HG03521 (cell line): ENCODE results near the gene IL10RA.

Source experiments
- ATAC-seq: cut with Tn5 transposase; IDR thresholded peaks from one replicate; pipeline ENCODE4 v1.9.1; 2021; ENCODE audit warnings: mild to moderate bottlenecking, moderate library complexity; ENCODE audit not compliant: unreplicated experiment

IL10RA gene

DNA sequence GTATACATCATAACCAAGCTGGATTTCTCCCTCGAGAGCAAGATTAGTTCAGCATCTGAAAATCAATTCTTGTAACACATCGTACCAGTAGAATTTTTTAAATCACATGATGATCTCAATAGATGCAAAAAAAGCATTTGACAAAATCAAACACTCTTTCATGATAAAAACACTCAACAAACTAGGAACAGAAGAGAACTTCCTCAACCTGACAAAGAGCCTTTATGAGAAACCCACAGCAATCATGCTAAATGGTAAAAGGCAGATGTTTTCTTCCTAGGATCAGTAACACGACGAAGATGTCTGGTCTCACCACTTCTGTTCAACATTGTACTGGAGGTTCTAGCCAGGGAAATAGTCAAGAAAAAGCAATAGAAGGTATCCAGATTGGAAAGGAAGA lies 56.6 kb downstream of the IL10RA start:
- no peak for ATAC-seq

- ATAC-seq: no peak
These were observed 59.0 kb downstream of the IL10RA start for GRCh38 chr11:118045191-118045590.

- ATAC-seq: no peak
These were observed 60.1 kb downstream of the IL10RA start for GRCh38 chr11:118046051-118046963.

GRCh38 chr11:118046964-118047700 lies 60.9 kb downstream of the IL10RA start:
- ATAC-seq: no peak

DNA sequence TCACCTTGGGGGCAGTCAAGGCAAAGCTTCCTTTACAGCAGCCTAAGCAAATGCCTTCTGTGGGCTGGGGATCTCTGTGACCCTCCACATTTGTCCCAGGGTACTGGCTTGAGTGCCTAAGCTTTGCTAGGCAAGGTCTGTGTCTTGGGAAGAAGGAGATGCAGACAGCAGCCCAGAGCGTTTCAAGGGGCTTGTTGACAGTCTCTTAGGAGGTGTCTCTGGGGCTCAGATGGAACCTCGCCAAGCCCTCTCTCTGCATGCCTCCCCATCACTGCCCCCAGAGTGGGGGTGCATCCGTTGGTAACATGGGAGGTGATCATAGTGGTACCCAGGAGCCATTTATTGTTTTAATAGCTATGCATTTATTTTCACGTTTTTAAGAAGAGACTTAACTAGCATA lies 61.6 kb downstream of the IL10RA start:
- no peak for ATAC-seq

- ATAC-seq: no peak
These were observed 62.5 kb downstream of the IL10RA start for GRCh38 chr11:118048472-118049370.

DNA sequence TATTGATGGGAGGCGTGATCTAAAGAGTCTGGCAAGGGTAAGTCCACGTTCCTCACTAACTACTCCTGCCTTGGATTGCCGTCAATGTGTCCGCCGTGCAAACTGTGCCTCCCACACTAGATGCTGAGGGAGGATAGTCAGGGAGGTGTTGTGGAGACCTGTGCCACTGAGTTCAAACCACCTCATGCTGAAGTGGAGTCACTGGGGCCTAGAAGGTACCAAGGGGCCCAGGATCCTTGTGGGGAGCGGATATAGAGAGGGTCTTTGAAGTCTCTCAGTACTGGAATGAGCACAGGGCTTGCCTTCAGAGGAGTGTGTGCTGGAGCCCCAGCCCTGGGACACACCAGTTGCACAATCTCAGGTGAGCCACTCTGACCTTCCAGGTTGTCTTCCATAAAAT lies 63.6 kb downstream of the IL10RA start:
- no peak for ATAC-seq

DNA sequence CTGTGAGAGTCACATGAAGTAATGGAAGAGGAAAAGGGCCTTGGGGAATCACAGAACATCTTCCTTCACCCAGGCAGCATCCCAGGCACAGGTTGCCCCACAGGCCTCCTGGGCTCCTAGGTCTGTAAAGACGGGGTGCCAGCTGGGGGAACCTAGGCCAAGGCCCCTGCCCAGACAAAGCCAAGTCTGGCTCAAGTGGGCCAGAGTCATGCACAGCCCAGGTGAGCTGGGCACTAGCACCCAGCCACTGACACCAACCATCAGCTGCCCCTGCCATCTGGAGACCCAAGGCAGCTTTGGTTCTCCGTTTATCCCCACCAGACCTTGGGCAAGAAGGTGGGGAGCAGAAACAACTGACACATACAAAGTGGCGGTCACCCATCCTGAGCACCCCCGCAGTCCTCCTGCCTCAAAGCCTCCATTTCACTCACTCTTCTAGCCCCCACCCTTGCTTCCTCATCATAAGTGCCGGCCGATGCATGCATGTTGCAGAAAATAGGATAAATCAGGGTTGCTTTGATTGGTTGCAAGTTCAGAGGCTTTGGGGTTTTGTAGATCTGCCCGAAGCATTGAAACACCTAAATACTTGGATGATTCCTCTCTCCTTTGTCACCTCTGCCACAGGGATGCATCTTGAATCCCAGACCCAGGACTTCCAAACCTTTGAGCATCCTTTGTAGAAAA lies 64.2 kb downstream of the IL10RA start:
- ATAC-seq: no peak
